GM23338 (cell line): ENCODE measurements around the gene KRTAP25-1. TPM values are rescaled to one million over a fixed set of nuclear protein-coding genes. Genes with fewer than 3 reads are reported as not detected.

Source experiments
- ATAC-seq: fragments of 200-7000 bp; cut with Tn5 transposase; 3 replicates; pipeline ENCODE4 v1.9.1; 2020
- DNase-seq: peaks from one replicate; pipeline ENCODE4 v3.0.0-alpha.2; 2015; ENCODE audit warnings: low spot score
- H2AFZ ChIP-seq: fragments of 200-600 bp; sonication (generic); 2 replicates; pipeline ENCODE4 v1.8.0; 2016; ENCODE audit warnings: antibody characterized with exemption, mild to moderate bottlenecking, moderate library complexity
- H3F3A ChIP-seq: fragments of 200-600 bp; sonication (generic); replicated peaks from 2 replicates; pipeline ENCODE4 v1.8.0; 2017; ENCODE audit warnings: antibody characterized with exemption, mixed run types, low read depth
- H3K27ac ChIP-seq: fragments of 200-600 bp; sonication (generic); 2 replicates; pipeline ENCODE4 v1.6.1; 2016; ENCODE audit warnings: low read depth
- H3K27me3 ChIP-seq: fragments of 200-600 bp; sonication (generic); 2 replicates; pipeline ENCODE4 v1.8.0; 2016; ENCODE audit warnings: mild to moderate bottlenecking, mixed run types, moderate library complexity; ENCODE audit not compliant: insufficient read depth
- H3K36me3 ChIP-seq: fragments of 200-600 bp; sonication (generic); 2 replicates; pipeline ENCODE4 v1.8.0; 2016; ENCODE audit warnings: mild to moderate bottlenecking; ENCODE audit not compliant: insufficient read depth
- H3K4me1 ChIP-seq: fragments of 200-600 bp; sonication (generic); 2 replicates; pipeline ENCODE4 v1.8.0; 2016; ENCODE audit warnings: mild to moderate bottlenecking, moderate library complexity; ENCODE audit not compliant: insufficient read depth
- H3K4me2 ChIP-seq: fragments of 200-600 bp; sonication (generic); 2 replicates; pipeline ENCODE4 v1.7.1; 2017; ENCODE audit warnings: mixed run types
- H3K4me3 ChIP-seq: fragments of 200-600 bp; sonication (generic); 2 replicates; pipeline ENCODE4 v1.6.1; 2016; ENCODE audit warnings: mixed run types
- H3K79me2 ChIP-seq: fragments of 200-600 bp; sonication (generic); replicated peaks from 2 replicates; pipeline ENCODE4 v1.8.0; 2017; ENCODE audit warnings: mild to moderate bottlenecking; ENCODE audit not compliant: insufficient read depth
- H3K9me2 ChIP-seq: fragments of 200-600 bp; sonication (generic); 2 replicates; pipeline ENCODE4 v1.8.0; 2017; ENCODE audit not compliant: insufficient read depth
- H4K20me1 ChIP-seq: fragments of 200-600 bp; sonication (generic); replicated peaks from 2 replicates; pipeline ENCODE4 v1.8.0; 2017; ENCODE audit warnings: mild to moderate bottlenecking; ENCODE audit not compliant: insufficient read depth
- H3K27ac Mint-ChIP-seq: 2 replicates; pipeline ENCODE4 v1.8.0; 2020; ENCODE audit warnings: inconsistent platforms, mild to moderate bottlenecking, moderate library complexity, mixed read lengths
- H3K27me3 Mint-ChIP-seq: 3 replicates; pipeline ENCODE4 v1.8.0; 2022; ENCODE audit warnings: low read depth, mild to moderate bottlenecking, moderate library complexity, mixed read lengths, inconsistent platforms; ENCODE audit not compliant: insufficient read depth, poor library complexity
- H3K36me3 Mint-ChIP-seq: 3 replicates; pipeline ENCODE4 v1.8.0; 2021; ENCODE audit warnings: low read depth, mild to moderate bottlenecking, inconsistent platforms, moderate library complexity, mixed read lengths
- H3K4me1 Mint-ChIP-seq: 3 replicates; pipeline ENCODE4 v1.8.0; 2020; ENCODE audit warnings: mild to moderate bottlenecking, inconsistent platforms, mixed read lengths
- H3K4me3 Mint-ChIP-seq: 3 replicates; pipeline ENCODE4 v1.8.0; 2021; ENCODE audit warnings: moderate library complexity, mild to moderate bottlenecking, inconsistent platforms, mixed read lengths
- H3K9me3 Mint-ChIP-seq: 3 replicates; pipeline ENCODE4 v1.8.0; 2020; ENCODE audit warnings: moderate library complexity, mild to moderate bottlenecking, inconsistent platforms, mixed read lengths
- ETS1 ChIP-seq: IDR thresholded peaks from 2 replicates; pipeline ENCODE4 v1.6.1; 2016; ENCODE audit warnings: antibody characterized with exemption
- EZH2 ChIP-seq: fragments of 200-600 bp; sonication (generic); IDR thresholded peaks from one replicate; pipeline ENCODE4 v1.8.0; 2017; ENCODE audit warnings: antibody characterized with exemption, mild to moderate bottlenecking, low read depth; ENCODE audit not compliant: unreplicated experiment
- EZH2phosphoT487 ChIP-seq: fragments of 200-600 bp; sonication (generic); IDR thresholded peaks from one replicate; pipeline ENCODE4 v1.8.1; 2018; ENCODE audit warnings: antibody characterized with exemption; ENCODE audit not compliant: unreplicated experiment
- JUNB ChIP-seq: IDR thresholded peaks from one replicate; pipeline ENCODE4 v1.6.1; 2016; ENCODE audit warnings: antibody characterized with exemption; ENCODE audit not compliant: unreplicated experiment
- NANOG ChIP-seq: IDR thresholded peaks from 2 replicates; pipeline ENCODE4 v1.6.1; 2016; ENCODE audit warnings: antibody characterized with exemption, borderline replicate concordance
- STAT1 ChIP-seq: IDR thresholded peaks from one replicate; pipeline ENCODE4 v1.6.1; 2016; ENCODE audit warnings: antibody characterized with exemption; ENCODE audit not compliant: unreplicated experiment
- ZNF331 ChIP-seq: fragments of 250-450 bp; sonication (Bioruptor Pico); IDR thresholded peaks from 2 replicates; pipeline ENCODE4 v1.5.0; 2020; ENCODE audit warnings: low read depth, mild to moderate bottlenecking, moderate library complexity
- polyA plus RNA-seq: library from polyadenylated mRNA; unstranded; fragments of >200 nt; fragmentation: Nextera tagmentation; extraction: Ambion mirVana; gene quantifications from 2 replicates; pipeline ENCODE4 v1.2.1, GENCODE V29; 2016
- total RNA-seq: library from RNA; depleted of rRNA; stranded (reverse); fragments of >200 nt; shearing (Covaris generic); gene quantifications from 2 replicates; pipeline ENCODE4 v1.2.3, GENCODE V29; 2014
- TF ChIP-seq, protein P1 (sequence below): IDR thresholded peaks from one replicate; pipeline ENCODE4 v1.6.1; 2018; ENCODE audit warnings: antibody characterized with exemption; ENCODE audit not compliant: unreplicated experiment
- TF ChIP-seq, protein P2 (sequence below), 2 experiments: fragments of 200-600 bp in 1 of 2; sonication (generic) in 1 of 2; conservative IDR thresholded peaks; 2 replicates each; pipeline versions ENCODE4 v1.5.1 to v1.6.1; 2016 to 2017; ENCODE audit warnings: antibody characterized with exemption in 2 of 2, low read depth in 2 of 2, mild to moderate bottlenecking in 2 of 2, moderate library complexity in 1 of 2
- TF ChIP-seq, protein P3 (sequence below): fragments of 250-450 bp; sonication (Bioruptor Pico); IDR thresholded peaks from 2 replicates; pipeline ENCODE4 v1.5.0; 2020; ENCODE audit warnings: mild to moderate bottlenecking, moderate library complexity

The KRTAP25-1 gene
- total and polyA plus RNA-seq, 2 experiments from 2014 or later, result not detected

GRCh38 chr21:30282850-30283249 is 6.5 kb downstream of the KRTAP25-1 start, which contains the start of gene KRTAP24-1 (continued):
- TF ChIP-seq, protein P1, sequence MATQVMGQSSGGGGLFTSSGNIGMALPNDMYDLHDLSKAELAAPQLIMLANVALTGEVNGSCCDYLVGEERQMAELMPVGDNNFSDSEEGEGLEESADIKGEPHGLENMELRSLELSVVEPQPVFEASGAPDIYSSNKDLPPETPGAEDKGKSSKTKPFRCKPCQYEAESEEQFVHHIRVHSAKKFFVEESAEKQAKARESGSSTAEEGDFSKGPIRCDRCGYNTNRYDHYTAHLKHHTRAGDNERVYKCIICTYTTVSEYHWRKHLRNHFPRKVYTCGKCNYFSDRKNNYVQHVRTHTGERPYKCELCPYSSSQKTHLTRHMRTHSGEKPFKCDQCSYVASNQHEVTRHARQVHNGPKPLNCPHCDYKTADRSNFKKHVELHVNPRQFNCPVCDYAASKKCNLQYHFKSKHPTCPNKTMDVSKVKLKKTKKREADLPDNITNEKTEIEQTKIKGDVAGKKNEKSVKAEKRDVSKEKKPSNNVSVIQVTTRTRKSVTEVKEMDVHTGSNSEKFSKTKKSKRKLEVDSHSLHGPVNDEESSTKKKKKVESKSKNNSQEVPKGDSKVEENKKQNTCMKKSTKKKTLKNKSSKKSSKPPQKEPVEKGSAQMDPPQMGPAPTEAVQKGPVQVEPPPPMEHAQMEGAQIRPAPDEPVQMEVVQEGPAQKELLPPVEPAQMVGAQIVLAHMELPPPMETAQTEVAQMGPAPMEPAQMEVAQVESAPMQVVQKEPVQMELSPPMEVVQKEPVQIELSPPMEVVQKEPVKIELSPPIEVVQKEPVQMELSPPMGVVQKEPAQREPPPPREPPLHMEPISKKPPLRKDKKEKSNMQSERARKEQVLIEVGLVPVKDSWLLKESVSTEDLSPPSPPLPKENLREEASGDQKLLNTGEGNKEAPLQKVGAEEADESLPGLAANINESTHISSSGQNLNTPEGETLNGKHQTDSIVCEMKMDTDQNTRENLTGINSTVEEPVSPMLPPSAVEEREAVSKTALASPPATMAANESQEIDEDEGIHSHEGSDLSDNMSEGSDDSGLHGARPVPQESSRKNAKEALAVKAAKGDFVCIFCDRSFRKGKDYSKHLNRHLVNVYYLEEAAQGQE, result no peak
- TF ChIP-seq, protein P2, sequence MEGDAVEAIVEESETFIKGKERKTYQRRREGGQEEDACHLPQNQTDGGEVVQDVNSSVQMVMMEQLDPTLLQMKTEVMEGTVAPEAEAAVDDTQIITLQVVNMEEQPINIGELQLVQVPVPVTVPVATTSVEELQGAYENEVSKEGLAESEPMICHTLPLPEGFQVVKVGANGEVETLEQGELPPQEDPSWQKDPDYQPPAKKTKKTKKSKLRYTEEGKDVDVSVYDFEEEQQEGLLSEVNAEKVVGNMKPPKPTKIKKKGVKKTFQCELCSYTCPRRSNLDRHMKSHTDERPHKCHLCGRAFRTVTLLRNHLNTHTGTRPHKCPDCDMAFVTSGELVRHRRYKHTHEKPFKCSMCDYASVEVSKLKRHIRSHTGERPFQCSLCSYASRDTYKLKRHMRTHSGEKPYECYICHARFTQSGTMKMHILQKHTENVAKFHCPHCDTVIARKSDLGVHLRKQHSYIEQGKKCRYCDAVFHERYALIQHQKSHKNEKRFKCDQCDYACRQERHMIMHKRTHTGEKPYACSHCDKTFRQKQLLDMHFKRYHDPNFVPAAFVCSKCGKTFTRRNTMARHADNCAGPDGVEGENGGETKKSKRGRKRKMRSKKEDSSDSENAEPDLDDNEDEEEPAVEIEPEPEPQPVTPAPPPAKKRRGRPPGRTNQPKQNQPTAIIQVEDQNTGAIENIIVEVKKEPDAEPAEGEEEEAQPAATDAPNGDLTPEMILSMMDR (conservative IDR thresholded peaks at IDR 0.05; ENCODE audit: low read depth in 2 of 2), result no peak

- Mint-ChIP-seq H3K4me3 (no peak overlapping the region), H3K4me1 (no peaks in the 10 kb centered on the region), H3K27ac (no peak overlapping the region), H3K9me3 (no peaks in the 10 kb centered on the region), H3K27me3 (no peaks in the 10 kb centered on the region), H3K36me3 (no peaks in the 10 kb centered on the region)
- H2AFZ ChIP-seq, result no peak overlapping the region
- H3K27me3 ChIP-seq, result no peaks in the 10 kb centered on the region
- no peaks in the 10 kb centered on the region for H3F3A ChIP-seq
- no peaks in the 10 kb centered on the region for H3K9me2 ChIP-seq
- H3K4me2 ChIP-seq, result no peak overlapping the region
- H3K79me2 ChIP-seq, result no peaks in the 10 kb centered on the region
- H3K36me3 ChIP-seq, result no peaks in the 10 kb centered on the region
- DNase-seq (no peak), ATAC-seq (no peak)
- no peak overlapping the region for H3K4me3 ChIP-seq
- H3K27ac ChIP-seq, result no peak overlapping the region
- no peaks in the 10 kb centered on the region for H4K20me1 ChIP-seq
- H3K4me1 ChIP-seq, result no peaks in the 10 kb centered on the region
- TF ChIP-seq, protein P3, sequence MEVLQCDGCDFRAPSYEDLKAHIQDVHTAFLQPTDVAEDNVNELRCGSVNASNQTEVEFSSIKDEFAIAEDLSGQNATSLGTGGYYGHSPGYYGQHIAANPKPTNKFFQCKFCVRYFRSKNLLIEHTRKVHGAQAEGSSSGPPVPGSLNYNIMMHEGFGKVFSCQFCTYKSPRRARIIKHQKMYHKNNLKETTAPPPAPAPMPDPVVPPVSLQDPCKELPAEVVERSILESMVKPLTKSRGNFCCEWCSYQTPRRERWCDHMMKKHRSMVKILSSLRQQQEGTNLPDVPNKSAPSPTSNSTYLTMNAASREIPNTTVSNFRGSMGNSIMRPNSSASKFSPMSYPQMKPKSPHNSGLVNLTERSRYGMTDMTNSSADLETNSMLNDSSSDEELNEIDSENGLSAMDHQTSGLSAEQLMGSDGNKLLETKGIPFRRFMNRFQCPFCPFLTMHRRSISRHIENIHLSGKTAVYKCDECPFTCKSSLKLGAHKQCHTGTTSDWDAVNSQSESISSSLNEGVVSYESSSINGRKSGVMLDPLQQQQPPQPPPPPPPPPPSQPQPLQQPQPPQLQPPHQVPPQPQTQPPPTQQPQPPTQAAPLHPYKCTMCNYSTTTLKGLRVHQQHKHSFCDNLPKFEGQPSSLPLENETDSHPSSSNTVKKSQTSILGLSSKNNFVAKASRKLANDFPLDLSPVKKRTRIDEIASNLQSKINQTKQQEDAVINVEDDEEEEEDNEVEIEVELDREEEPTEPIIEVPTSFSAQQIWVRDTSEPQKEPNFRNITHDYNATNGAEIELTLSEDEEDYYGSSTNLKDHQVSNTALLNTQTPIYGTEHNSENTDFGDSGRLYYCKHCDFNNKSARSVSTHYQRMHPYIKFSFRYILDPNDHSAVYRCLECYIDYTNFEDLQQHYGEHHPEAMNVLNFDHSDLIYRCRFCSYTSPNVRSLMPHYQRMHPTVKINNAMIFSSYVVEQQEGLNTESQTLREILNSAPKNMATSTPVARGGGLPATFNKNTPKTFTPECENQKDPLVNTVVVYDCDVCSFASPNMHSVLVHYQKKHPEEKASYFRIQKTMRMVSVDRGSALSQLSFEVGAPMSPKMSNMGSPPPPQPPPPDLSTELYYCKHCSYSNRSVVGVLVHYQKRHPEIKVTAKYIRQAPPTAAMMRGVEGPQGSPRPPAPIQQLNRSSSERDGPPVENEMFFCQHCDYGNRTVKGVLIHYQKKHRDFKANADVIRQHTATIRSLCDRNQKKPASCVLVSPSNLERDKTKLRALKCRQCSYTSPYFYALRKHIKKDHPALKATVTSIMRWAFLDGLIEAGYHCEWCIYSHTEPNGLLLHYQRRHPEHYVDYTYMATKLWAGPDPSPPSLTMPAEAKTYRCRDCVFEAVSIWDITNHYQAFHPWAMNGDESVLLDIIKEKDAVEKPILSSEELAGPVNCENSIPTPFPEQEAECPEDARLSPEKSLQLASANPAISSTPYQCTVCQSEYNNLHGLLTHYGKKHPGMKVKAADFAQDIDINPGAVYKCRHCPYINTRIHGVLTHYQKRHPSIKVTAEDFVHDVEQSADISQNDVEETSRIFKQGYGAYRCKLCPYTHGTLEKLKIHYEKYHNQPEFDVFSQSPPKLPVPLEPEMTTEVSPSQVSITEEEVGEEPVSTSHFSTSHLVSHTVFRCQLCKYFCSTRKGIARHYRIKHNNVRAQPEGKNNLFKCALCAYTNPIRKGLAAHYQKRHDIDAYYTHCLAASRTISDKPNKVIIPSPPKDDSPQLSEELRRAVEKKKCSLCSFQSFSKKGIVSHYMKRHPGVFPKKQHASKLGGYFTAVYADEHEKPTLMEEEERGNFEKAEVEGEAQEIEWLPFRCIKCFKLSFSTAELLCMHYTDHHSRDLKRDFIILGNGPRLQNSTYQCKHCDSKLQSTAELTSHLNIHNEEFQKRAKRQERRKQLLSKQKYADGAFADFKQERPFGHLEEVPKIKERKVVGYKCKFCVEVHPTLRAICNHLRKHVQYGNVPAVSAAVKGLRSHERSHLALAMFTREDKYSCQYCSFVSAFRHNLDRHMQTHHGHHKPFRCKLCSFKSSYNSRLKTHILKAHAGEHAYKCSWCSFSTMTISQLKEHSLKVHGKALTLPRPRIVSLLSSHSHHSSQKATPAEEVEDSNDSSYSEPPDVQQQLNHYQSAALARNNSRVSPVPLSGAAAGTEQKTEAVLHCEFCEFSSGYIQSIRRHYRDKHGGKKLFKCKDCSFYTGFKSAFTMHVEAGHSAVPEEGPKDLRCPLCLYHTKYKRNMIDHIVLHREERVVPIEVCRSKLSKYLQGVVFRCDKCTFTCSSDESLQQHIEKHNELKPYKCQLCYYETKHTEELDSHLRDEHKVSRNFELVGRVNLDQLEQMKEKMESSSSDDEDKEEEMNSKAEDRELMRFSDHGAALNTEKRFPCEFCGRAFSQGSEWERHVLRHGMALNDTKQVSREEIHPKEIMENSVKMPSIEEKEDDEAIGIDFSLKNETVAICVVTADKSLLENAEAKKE (CRISPR knock-in tag), result no peak
- TF ChIP-seq JUNB (no peak), ZNF331 (CRISPR knock-in tag) (no peak), NANOG (no peak), ETS1 (no peak), EZH2 (no peak), STAT1 (no peak), EZH2phosphoT487 (no peak)
- TF ChIP-seq, protein P2 (conservative IDR thresholded peaks at IDR 0.05; ENCODE audit: low read depth in 2 of 2), result no peak
Measured at GRCh38 chr21:30271611-30272010, 17.7 kb downstream of the KRTAP25-1 start.
